IMR-90 (cell line): ENCODE data around the gene NR0B2. TPM values are rescaled to one million over a fixed set of nuclear protein-coding genes. Genes with fewer than 3 reads are reported as not detected.

Experiments used
- ATAC-seq: fragments of 200-7000 bp; cut with Tn5 transposase; 2 replicates; pipeline ENCODE4 v1.9.1; 2020; ENCODE audit warnings: low read depth, mild to moderate bottlenecking, moderate library complexity
- BruUV-seq: library from RNA; stranded (reverse); fragments of 400-500 nt; replicated peaks from 2 replicates; lab custom pipeline; 2021; lab: Mats Ljungman, UMichigan
- CTCF ChIA-PET: fragments of 300-600 bp; formaldehyde crosslinking; extraction: SDS; loops from one replicate; lab custom pipeline; 2021; ENCODE audit warnings: antibody characterized with exemption; lab: Yijun Ruan, JAX
- POLR2A ChIA-PET: fragments of 300-600 bp; sonication (Branson Sonifier 250); formaldehyde crosslinking; loops from one replicate; lab custom pipeline; 2022; ENCODE audit warnings: antibody characterized with exemption; ENCODE audit not compliant: unreplicated experiment; lab: Charles Lee
- DNase-seq: peaks from one replicate; pipeline ENCODE4 v3.0.0; 2013
- H2AFZ ChIP-seq: replicated peaks from 2 replicates; pipeline ENCODE3; 2013; ENCODE audit warnings: low read length, mild to moderate bottlenecking; ENCODE audit not compliant: poor library complexity
- H2AK5ac ChIP-seq: 2 replicates; pipeline ENCODE4 v1.6.1; 2013; ENCODE audit warnings: low read depth, low read length, inconsistent platforms
- H2AK9ac ChIP-seq: replicated peaks from 2 replicates; pipeline ENCODE3; 2013; ENCODE audit warnings: mild to moderate bottlenecking, low read depth, low read length, moderate library complexity; ENCODE audit not compliant: poor library complexity
- H2BK120ac ChIP-seq: 2 replicates; pipeline ENCODE4 v1.6.1; 2013; ENCODE audit warnings: low read depth, low read length, inconsistent platforms
- H2BK15ac ChIP-seq: 3 replicates; pipeline ENCODE4 v1.6.1; 2013; ENCODE audit warnings: low read depth, low read length, inconsistent platforms
- H2BK20ac ChIP-seq: 2 replicates; pipeline ENCODE4 v1.6.1; 2013; ENCODE audit warnings: low read depth, mild to moderate bottlenecking, inconsistent platforms, low read length, moderate library complexity
- H2BK5ac ChIP-seq: 2 replicates; pipeline ENCODE4 v1.6.1; 2013; ENCODE audit warnings: mild to moderate bottlenecking, low read depth, low read length, inconsistent platforms; ENCODE audit not compliant: poor library complexity, severe bottlenecking
- H3K14ac ChIP-seq: replicated peaks from 2 replicates; pipeline ENCODE4 v1.6.1; 2013; ENCODE audit warnings: low read depth, low read length, inconsistent platforms
- H3K18ac ChIP-seq: 2 replicates; pipeline ENCODE4 v1.6.1; 2013; ENCODE audit warnings: low read depth, low read length, control low read depth
- H3K23ac ChIP-seq: 2 replicates; pipeline ENCODE4 v1.6.1; 2013; ENCODE audit warnings: low read depth, low read length, inconsistent platforms
- H3K27ac ChIP-seq: 2 replicates; pipeline ENCODE4 v1.5.1; 2013; ENCODE audit warnings: mild to moderate bottlenecking, control low read depth, low read length; ENCODE audit not compliant: insufficient read depth
- H3K27me3 ChIP-seq: 2 replicates; pipeline ENCODE4 v1.6.1; 2013; ENCODE audit warnings: low read length; ENCODE audit not compliant: control insufficient read depth, insufficient read depth
- H3K36me3 ChIP-seq: 2 replicates; pipeline ENCODE4 v1.6.1; 2013; ENCODE audit warnings: low read length, mixed read lengths; ENCODE audit not compliant: control insufficient read depth, insufficient read depth
- H3K4ac ChIP-seq: 2 replicates; pipeline ENCODE4 v1.6.1; 2013; ENCODE audit warnings: low read depth, low read length, inconsistent platforms
- H3K4me1 ChIP-seq: 2 replicates; pipeline ENCODE4 v1.6.1; 2013; ENCODE audit warnings: low read length, mixed read lengths; ENCODE audit not compliant: control insufficient read depth, insufficient read depth
- H3K4me2 ChIP-seq: 2 replicates; pipeline ENCODE4 v1.6.1; 2013; ENCODE audit warnings: low read depth, mild to moderate bottlenecking, control low read depth, low read length, moderate library complexity
- H3K4me3 ChIP-seq: 2 replicates; pipeline ENCODE4 v1.5.1; 2013; ENCODE audit warnings: low read depth, mild to moderate bottlenecking, control low read depth, low read length, moderate library complexity; ENCODE audit not compliant: insufficient read depth
- H3K56ac ChIP-seq: 2 replicates; pipeline ENCODE4 v1.6.1; 2013; ENCODE audit warnings: low read length, inconsistent platforms; ENCODE audit not compliant: insufficient read depth; ENCODE audit errors: extremely low read depth
- H3K79me1 ChIP-seq, 2 experiments: 2 replicates each; pipeline ENCODE4 v1.6.1; 2013; ENCODE audit warnings: low read length in 2 of 2, inconsistent platforms in 1 of 2, low read depth in 1 of 2
- H3K9ac ChIP-seq: 2 replicates; pipeline ENCODE4 v1.6.1; 2013; ENCODE audit warnings: low read depth, low read length, control low read depth
- H3K9me1 ChIP-seq: 2 replicates; pipeline ENCODE4 v1.6.1; 2013; ENCODE audit warnings: low read length, inconsistent platforms; ENCODE audit not compliant: insufficient read depth
- H3K9me3 ChIP-seq: 2 replicates; pipeline ENCODE4 v1.6.1; 2013; ENCODE audit warnings: low read length; ENCODE audit not compliant: control insufficient read depth, insufficient read depth
- H4K20me1 ChIP-seq: 2 replicates; pipeline ENCODE4 v1.6.1; 2013; ENCODE audit warnings: low read length, inconsistent platforms; ENCODE audit not compliant: insufficient read depth
- H4K5ac ChIP-seq: 2 replicates; pipeline ENCODE4 v1.6.1; 2013; ENCODE audit warnings: mild to moderate bottlenecking, low read depth, low read length, control low read depth
- H4K8ac ChIP-seq, 2 experiments: 2 replicates each; pipeline ENCODE4 v1.6.1; 2013; ENCODE audit warnings: low read depth in 2 of 2, low read length in 2 of 2, control low read depth in 1 of 2, inconsistent platforms in 1 of 2
- H4K91ac ChIP-seq: 2 replicates; pipeline ENCODE4 v1.6.1; 2013; ENCODE audit warnings: low read depth, low read length, inconsistent platforms; ENCODE audit not compliant: insufficient read depth
- CEBPB ChIP-seq: IDR thresholded peaks from 2 replicates; pipeline ENCODE4 v1.6.1; 2012; ENCODE audit warnings: low read depth, low read length, improper control_type of control experiment
- ELK1 ChIP-seq: fragments of 150-350 bp; IDR thresholded peaks from 2 replicates; pipeline ENCODE4 v1.6.1; 2016; ENCODE audit warnings: low read depth, mild to moderate bottlenecking, low read length, moderate library complexity, borderline replicate concordance
- FOS ChIP-seq: fragments of 150-350 bp; IDR thresholded peaks from 2 replicates; pipeline ENCODE4 v1.6.1; 2016; ENCODE audit warnings: low read depth, low read length
- WGBS, 2 experiments: methylation state at CpG; one replicate each; pipeline versions ENCODE4 v1.1.5 to v1.1.7; 2013; ENCODE audit warnings: missing lambda C conversion rate in 2 of 2; ENCODE audit not compliant: insufficient read length in 1 of 2; ENCODE audit errors: extremely low coverage in 2 of 2; 5-methylcytosine and 5-hydroxymethylcytosine counted together
- dilution Hi-C: fragments of 300-500 bp; cut with HindIII; formaldehyde crosslinking; loops from one replicate; pipeline ENCODE4 v1.14.3; 2018; ENCODE audit warnings: low sequenced_read_pairs; ENCODE audit not compliant: unreplicated experiment
- in situ Hi-C: fragments of 300-500 bp; cut with MboI; formaldehyde crosslinking; loops from 3 replicates; pipeline ENCODE4 v1.14.3; 2019; ENCODE audit warnings: low sequenced_read_pairs, inconsistent platforms, mixed read lengths
- intact Hi-C: fragments of 100-400 bp; cut with micrococcal nuclease; formaldehyde crosslinking; loops from 2 replicates; pipeline ENCODE4 v1.10.0; 2022
- polyA plus RNA-seq, 3 experiments: library from polyadenylated mRNA; depleted of rRNA; stranded (reverse); fragments of >200 nt; gene quantifications; 2 replicates each; pipeline ENCODE4 v1.2.3, GENCODE V29; 2012; ENCODE audit warnings: low replicate concordance in 1 of 3
- total RNA-seq: library from RNA; depleted of rRNA; stranded (reverse); fragments of >200 nt; gene quantifications from 2 replicates; pipeline ENCODE4 v1.2.3, GENCODE V29; 2012

NR0B2 gene
- total and polyA plus RNA-seq, 2 of the 4 experiments (the other 2 are of a cell fraction), result not detected

GRCh38 chr1:26951821-26952497 is 38.2 kb upstream of the NR0B2 start:
- H3K9me1 ChIP-seq, result 0 out of 2 replicates have a peak, but pooled peaks cover 6% of the 10 kb centered on the region
- H4K5ac ChIP-seq, result no peak overlapping the region
- no peak overlapping the region for H3K14ac ChIP-seq
- no peaks in the 10 kb centered on the region; a peak in 1 of 4 replicates for H3K79me1 ChIP-seq
- in situ Hi-C loops, result no loop called here
- WGBS, 2 experiments, result 93% methylated on average over 3 of the region's 24 CpGs; no CpG with 5 or more reads in 1 of the 2 experiments
- no peak overlapping the region for H2BK20ac ChIP-seq
- H4K91ac ChIP-seq, result no peak overlapping the region
- no peaks in the 10 kb centered on the region for H3K4me1 ChIP-seq
- H3K9ac ChIP-seq, result no peak overlapping the region
- no peak overlapping the region for H2AK5ac ChIP-seq
- H2BK15ac ChIP-seq, result no peak overlapping the region
- H2BK120ac ChIP-seq, result no peak overlapping the region
- H3K9me3 ChIP-seq, result peaks cover 6% of the 10 kb centered on the region
- peaks cover 2% of the 10 kb centered on the region; the same call in 1 of the 2 replicates for H3K36me3 ChIP-seq
- no peak overlapping the region for H3K27ac ChIP-seq
- no peaks in the 10 kb centered on the region for H3K27me3 ChIP-seq
- H3K4ac ChIP-seq, result no peak overlapping the region
- CTCF ChIA-PET, result no interaction called here
- no peak overlapping the region for H3K23ac ChIP-seq
- H3K4me2 ChIP-seq, result no peak overlapping the region
- H2BK5ac ChIP-seq, result no peak overlapping the region
- intact Hi-C loops, result no loop called here
- ATAC-seq (no peak), DNase-seq (no peak)
- H2AK9ac ChIP-seq, result no peak overlapping the region
- no peak overlapping the region for H3K56ac ChIP-seq
- H2AFZ ChIP-seq, result no peak overlapping the region
- dilution Hi-C loops, result no loop called here
- POLR2A ChIA-PET, result interaction anchor here (0.5 kb wide), 1 partner anchor 11 kb away, joined by 3 read pairs; no protein-coding TSS in a partner anchor
- no peak overlapping the region for H4K8ac ChIP-seq
- TF ChIP-seq ELK1 (no peak), FOS (no peak), CEBPB (no peak)
- BruUV-seq, result no TSS peak
- H4K20me1 ChIP-seq, result no peaks in the 10 kb centered on the region; the same call in 1 of the 2 replicates
- no peak overlapping the region for H3K18ac ChIP-seq
- H3K4me3 ChIP-seq, result no peak overlapping the region
